HS-5 (cell line): ENCODE data around the gene WDPCP.
"Not testable (repeated sequence)": the region's sequence is repeated elsewhere in the genome, so short reads cannot be mapped to it uniquely, and the experiment has no call there.

ENCODE experiments used
- DNase-seq: peaks from one replicate; pipeline ENCODE4 v3.0.0-alpha.2; 2012; ENCODE audit warnings: low read depth

The WDPCP gene

DNA sequence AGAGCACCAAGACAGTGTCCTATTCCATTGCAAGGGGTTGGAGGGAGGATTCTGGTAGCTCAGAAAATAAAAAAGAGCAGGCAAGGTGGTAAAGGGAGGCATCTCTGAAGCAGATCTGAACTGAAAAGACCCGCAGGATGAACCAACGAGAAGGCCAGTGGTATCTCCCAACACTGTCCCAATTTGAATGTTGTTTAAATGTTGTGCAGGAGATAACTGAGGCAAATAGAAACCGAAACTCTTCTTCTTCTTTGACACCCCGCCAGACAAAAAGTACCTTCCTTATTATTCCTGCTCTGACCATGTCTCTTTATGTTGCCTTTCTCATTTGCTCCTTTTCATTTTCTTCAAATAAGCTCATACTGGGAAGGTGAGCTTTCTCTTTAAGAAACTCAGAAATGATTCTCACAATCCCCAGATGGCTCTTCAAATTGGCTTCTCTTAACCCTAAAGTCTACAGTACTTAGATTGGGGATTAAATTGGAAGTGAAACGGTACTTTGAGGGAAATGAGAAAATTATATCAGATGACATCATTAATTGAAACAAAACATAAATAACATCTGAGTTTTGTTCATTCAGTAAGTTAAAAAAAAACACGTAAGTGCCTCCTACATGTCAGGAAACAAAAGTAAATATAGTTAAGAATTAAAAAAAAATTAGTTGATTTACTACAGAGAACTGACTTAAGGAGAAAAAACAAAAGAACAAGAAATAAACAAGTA is 143.6 kb downstream of the WDPCP start:
- DNase-seq, result no peak

DNA sequence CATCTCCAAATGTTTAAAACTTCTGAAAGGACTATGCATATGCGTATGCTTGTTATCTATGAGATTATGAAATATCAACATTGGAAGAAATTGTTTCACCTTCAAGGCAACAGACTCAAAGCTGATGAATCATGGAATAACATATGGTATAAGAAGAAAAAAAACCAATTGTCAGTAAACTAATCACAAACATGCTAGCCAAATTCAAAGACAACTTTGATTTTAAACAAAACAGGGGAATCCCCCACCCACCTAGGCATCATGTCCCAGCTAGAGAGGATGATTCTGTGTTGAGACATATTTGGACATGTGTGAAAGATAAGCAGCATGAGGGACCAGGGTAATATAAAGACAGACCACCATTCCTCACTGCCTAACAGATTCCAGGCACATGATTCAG is 147.7 kb downstream of the WDPCP start:
- peak; percentile 22 for DNase-seq

- DNase-seq, result no peak
Observed at GRCh38 chr2:63438181-63438580, 150.1 kb downstream of the WDPCP start.

- no peak for DNase-seq
Observed at GRCh38 chr2:63436488-63436887, 151.8 kb downstream of the WDPCP start.

DNA sequence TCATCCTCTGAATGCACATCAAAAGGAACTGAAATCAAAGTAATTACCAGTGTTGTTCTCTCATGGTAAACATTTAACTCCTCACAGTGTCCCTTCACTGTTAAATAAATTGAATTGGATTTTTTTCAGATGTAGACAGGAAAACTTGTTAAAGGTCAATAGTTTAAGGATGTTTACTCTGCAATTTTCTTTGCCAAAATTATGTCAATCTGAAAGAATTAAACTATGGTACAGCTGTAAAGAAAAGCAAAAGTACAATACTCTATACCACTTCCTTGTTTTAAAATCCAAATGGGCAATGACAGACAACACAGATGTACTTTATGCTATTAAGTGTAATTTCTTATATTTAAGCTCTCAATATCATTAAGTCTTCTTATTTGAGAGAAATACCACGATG is 153.2 kb downstream of the WDPCP start:
- DNase-seq, result no peak

- no peak for DNase-seq
Observed at GRCh38 chr2:63434024-63435001, 154.0 kb downstream of the WDPCP start.

DNA sequence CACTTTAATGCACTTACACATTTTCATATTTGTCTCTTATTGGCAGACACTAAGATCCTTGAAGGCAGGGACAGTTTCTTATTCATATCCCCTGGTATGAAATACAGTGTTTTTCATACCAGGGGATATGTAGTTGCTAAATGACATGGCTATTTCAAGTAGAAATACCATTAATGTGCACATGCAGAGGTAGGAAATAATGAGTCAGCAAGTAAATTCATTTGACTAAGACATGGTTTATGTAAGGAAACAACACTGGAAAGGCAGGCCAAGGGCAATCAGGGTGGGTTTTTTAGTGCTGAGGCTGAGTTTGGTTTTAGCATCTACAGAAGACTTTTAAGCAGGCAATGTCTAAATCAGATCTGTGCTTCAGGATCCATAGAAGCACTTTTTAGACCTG is 155.9 kb downstream of the WDPCP start:
- no peak for DNase-seq

DNA sequence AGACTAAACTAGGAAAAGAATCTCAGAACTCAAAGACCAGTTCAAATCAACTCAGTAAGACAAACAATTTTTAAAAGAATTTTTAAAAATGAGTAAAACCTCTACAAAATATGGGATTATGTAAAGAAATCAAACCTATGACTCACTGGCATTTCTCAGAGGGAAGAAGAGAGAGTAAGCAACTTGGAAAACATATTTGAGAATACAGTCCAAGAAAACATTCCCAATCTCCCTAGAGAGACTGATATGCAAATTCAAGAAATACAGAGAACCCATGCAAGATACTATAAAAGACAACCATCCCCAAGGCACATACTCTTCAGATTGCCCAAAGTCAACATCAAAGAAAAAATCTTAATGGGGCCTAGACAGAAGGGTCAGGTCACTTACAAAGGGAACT is 162.7 kb downstream of the WDPCP start:
- no peak for DNase-seq

- no peak for DNase-seq
Observed at GRCh38 chr2:63425079-63425416, 163.2 kb downstream of the WDPCP start.

GRCh38 chr2:63424329-63425078 is 163.8 kb downstream of the WDPCP start:
- no peak for DNase-seq

DNA sequence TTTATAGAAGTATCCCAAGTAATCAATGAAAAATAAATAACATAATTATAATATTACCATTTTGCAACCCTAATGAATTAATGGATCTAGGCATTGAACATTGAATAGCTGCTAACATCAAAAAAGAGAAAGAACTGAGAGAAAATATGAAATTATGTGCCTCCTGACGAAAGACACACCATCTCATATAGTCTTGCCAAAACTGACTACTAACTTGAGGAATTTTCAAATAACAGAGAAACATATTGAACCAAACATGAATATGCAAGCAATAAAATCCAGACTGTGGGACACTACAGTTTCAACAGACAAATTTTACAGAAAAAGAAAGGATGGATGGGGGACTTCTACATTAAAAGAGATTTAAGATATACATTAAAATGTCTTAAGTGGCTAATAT is 165.7 kb downstream of the WDPCP start:
- no peak for DNase-seq

DNA sequence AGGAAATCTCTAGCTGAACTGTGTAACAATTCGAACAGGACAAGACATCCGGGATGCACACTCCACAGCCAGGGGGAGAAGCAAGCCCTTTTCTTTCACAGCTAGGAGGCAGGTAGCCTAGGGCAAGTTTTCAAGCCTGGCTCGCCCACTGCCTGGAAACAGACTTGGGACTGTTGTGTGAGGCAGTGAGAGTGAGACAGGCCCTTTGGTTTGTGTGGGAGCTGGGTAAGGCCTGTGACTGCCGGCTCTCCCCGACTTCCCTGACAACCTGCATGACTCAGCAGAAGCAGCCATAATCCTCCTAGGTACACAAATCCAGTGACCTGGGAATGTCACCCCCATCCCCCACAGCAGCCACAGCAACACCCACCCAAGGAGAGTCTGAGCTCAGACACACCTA is 179.7 kb downstream of the WDPCP start:
- DNase-seq, result no peak

DNA sequence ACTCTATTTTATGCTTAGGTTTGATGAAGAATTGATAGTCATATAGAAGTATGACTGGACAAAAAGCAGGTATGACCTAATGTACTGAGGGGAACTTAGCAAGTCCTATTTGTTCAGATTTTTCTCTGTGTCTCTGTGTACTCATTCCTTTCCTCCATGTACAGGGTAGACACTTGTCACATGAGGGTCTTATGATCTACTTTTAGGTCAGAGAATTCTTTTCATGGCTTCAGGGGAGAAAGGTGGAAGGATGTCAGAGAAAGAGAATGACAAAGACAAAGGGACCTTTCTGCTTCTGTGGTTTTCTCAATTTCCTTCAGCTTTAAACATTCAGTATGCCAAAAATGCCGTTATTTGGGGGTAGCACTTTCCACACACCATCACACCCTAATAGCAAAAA is 181.6 kb downstream of the WDPCP start:
- DNase-seq, result no peak

DNA sequence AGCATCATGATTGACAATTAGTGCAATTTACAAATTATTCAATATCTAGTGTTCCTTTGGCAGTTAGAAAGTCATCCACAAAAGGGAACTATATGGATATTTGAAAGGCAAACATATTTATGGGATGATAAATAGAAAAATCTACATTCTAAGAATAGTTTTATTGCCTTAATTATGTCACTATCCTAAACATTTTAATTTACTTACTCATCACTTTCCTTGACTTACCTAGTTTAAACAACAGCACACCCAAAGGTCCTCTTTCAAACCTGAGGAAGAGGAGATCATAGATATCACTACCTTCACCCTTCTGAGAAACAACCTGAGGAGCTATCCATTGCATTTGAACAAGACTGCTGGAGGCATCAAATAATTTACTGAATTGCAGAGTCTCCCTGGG is 184.5 kb downstream of the WDPCP start:
- no peak for DNase-seq

- not testable (repeated sequence) for DNase-seq
Observed at GRCh38 chr2:63402889-63403288, 185.4 kb downstream of the WDPCP start.

DNA sequence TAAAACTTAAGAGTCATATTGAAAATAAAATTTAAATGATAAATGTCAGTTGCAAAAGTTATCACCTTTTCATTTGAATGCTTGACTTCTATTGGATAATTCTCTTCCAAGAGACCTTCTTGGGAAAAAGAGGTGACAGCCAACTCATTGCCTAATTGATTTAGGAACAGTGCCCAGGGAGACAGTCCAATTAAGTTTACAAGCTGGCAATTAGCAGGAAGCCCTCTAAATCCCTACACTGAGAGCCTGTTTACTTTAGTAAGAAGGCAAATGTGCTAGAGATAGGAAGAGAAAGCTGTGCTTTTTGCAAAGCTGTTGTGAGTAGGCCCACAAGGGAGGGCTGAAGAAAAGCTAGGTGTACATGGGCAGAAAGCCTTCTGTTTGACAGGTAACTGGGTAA is 189.1 kb downstream of the WDPCP start:
- no peak for DNase-seq

DNA sequence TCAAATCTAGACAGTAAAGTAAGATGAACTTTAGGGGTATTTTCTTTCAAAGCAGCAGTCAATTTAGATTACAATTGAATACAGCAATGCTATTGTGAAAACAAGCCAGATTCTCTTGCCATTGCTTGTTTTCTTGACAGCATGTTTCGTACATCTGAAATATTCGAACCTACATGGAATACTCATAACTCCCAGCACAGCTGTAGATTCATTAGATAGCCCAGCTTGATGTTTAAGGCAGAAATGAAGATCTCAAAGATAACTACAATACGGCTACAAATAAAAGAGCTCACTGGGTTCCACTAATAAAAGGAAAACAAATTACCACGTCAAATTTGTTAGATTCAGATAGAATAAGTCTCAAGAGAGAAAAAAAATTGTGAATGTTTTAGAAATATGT is 208.8 kb downstream of the WDPCP start:
- DNase-seq, result no peak

DNA sequence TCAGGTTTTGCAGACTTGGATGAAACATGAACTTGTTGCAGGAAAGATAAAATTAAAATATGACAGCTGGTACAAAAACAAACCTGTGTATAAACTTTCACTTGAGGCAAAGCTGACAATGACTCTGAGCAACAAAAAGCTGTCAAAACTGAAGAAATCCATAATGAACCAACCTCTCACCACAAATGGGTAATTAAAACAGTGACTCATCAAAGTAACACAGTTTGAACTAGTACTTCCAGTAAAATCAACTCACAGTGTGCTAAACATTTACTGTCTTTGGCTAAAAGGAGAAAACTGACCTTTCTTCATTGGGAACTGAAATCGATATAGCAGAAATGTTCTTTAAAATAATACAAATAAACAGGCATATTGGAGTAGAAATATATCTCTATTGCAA is 209.7 kb downstream of the WDPCP start:
- DNase-seq, result no peak

- DNase-seq, result no peak
Observed at GRCh38 chr2:63374341-63374740, 213.9 kb downstream of the WDPCP start.

DNA sequence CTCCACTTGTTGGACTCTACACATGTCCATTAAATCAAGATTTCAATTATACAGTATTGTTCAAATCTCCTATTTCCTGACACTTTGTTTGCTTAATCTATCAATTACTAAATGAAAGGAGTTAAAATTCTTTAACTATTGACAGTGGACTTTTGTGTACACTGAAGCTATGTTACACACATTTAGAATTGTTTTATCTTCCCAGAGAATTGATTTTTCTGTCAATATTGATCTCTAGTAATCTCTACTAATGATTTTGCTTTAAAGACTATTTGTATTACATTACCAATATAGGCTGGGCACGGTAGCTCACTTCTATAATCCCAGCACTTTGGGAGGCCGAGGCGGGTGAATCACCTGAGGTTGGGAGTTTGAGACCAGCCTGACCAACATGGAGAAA is 215.7 kb downstream of the WDPCP start:
- DNase-seq, result no peak

- DNase-seq, result no peak
Observed at GRCh38 chr2:63369146-63369545, 219.1 kb downstream of the WDPCP start.

- no peak for DNase-seq
Observed at GRCh38 chr2:63364866-63365265, 223.4 kb downstream of the WDPCP start.

GRCh38 chr2:63357722-63358121 is 230.6 kb downstream of the WDPCP start:
- DNase-seq, result not testable (repeated sequence)
